A549 (cell line): ENCODE data around the gene APPL1. TPM values are rescaled to one million over a fixed set of nuclear protein-coding genes. Genes with fewer than 3 reads are reported as not detected.

ENCODE experiments used
- ATAC-seq, 2 experiments: fragments of 200-7000 bp in 1 of 2; fragments of >200 bp in 1 of 2; cut with Nextera tagmentation in 1 of 2; cut with Tn5 transposase in 1 of 2; 3 replicates each; pipeline versions ENCODE4 v1.8.0 to v1.9.1; 2018 to 2020; ENCODE audit warnings: mild to moderate bottlenecking in 1 of 2, moderate library complexity in 1 of 2
- CTCF ChIA-PET: fragments of 300-600 bp; sonication (Branson Sonifier 250); formaldehyde crosslinking; extraction: SDS; loops from one replicate; lab custom pipeline; 2021; ENCODE audit warnings: antibody characterized with exemption, inconsistent platforms; lab: Yijun Ruan, JAX
- POLR2A ChIA-PET: fragments of 350-600 bp; formaldehyde crosslinking; extraction: SDS; loops from one replicate; lab custom pipeline; 2021; ENCODE audit warnings: antibody characterized with exemption, inconsistent platforms; lab: Yijun Ruan, JAX
- DNase-seq, 2 experiments: peaks; one replicate each; pipeline versions ENCODE4 v3.0.0 to v3.0.0-alpha.2; 2011 to 2016; ENCODE audit warnings: low read depth in 1 of 2, low spot score in 1 of 2
- FAIRE-seq: peaks from 2 replicates; lab custom pipeline; 2011; peaks lifted over from hg19 to GRCh38; lab: Jason Lieb, UNC
- H3K27ac ChIP-seq, 2 experiments: fragments of >200 bp; sonication (Bioruptor Twin); formaldehyde crosslinking; 3 replicates each; pipeline ENCODE4 v1.5.1; 2016 to 2017
- H3K4me1 ChIP-seq: fragments of >200 bp; sonication (Bioruptor Twin); formaldehyde crosslinking; 3 replicates; pipeline ENCODE4 v1.6.1; 2016
- H3K4me2 ChIP-seq: fragments of >200 bp; sonication (Bioruptor Twin); formaldehyde crosslinking; 3 replicates; pipeline ENCODE4 v1.6.1; 2016
- H3K4me3 ChIP-seq: fragments of >200 bp; sonication (Bioruptor Twin); formaldehyde crosslinking; 3 replicates; pipeline ENCODE4 v1.5.1; 2016
- H3K9me3 ChIP-seq: fragments of >200 bp; sonication (Bioruptor Twin); formaldehyde crosslinking; 3 replicates; pipeline ENCODE4 v1.6.1; 2016
- BHLHE40 ChIP-seq: IDR thresholded peaks from 2 replicates; pipeline ENCODE4 v1.6.1; 2012; ENCODE audit warnings: low read depth, low read length, inconsistent platforms
- CEBPB ChIP-seq, 2 experiments: fragments of >200 bp in 1 of 2; sonication (Bioruptor Twin) in 1 of 2; formaldehyde crosslinking in 1 of 2; IDR thresholded peaks; 2 replicates each; pipeline ENCODE4 v1.6.1; 2012 to 2016
- CHD2 ChIP-seq: fragments of 150-350 bp; IDR thresholded peaks from 2 replicates; pipeline ENCODE4 v1.6.1; 2014; ENCODE audit warnings: low read length; ENCODE audit not compliant: partially characterized antibody
- FOSB ChIP-seq: fragments of 250-450 bp; sonication (Bioruptor Pico); IDR thresholded peaks from 2 replicates; pipeline ENCODE4 v1.5.0; 2020; ENCODE audit warnings: mild to moderate bottlenecking, moderate library complexity
- FOSL2 ChIP-seq, 2 experiments: fragments of 450-650 bp in 1 of 2; fragments of >200 bp in 1 of 2; sonication (Bioruptor Twin) in 1 of 2; formaldehyde crosslinking; IDR thresholded peaks; 2 replicates each; pipeline versions ENCODE4 v1.5.0 to v1.6.1; 2016 to 2020; ENCODE audit warnings: mild to moderate bottlenecking in 1 of 2, moderate library complexity in 1 of 2
- HDAC2 ChIP-seq: fragments of 200-600 bp; sonication (generic); IDR thresholded peaks from 2 replicates; pipeline ENCODE4 v1.6.1; 2016
- HEYL ChIP-seq: fragments of 250-450 bp; sonication (Bioruptor Pico); IDR thresholded peaks from 2 replicates; pipeline ENCODE4 v1.8.0; 2021; ENCODE audit warnings: mild to moderate bottlenecking, moderate library complexity
- JUN ChIP-seq, 2 experiments: fragments of >200 bp; sonication (Bioruptor Twin); formaldehyde crosslinking; IDR thresholded peaks; 2 replicates in 1 of 2; 3 replicates in 1 of 2; pipeline ENCODE4 v1.6.1; 2016 to 2017
- JUNB ChIP-seq: fragments of >200 bp; sonication (Bioruptor Twin); formaldehyde crosslinking; IDR thresholded peaks from 2 replicates; pipeline ENCODE4 v1.6.1; 2016
- MYC ChIP-seq: IDR thresholded peaks from 2 replicates; pipeline ENCODE4 v1.6.1; 2012; ENCODE audit warnings: mild to moderate bottlenecking, inconsistent platforms, low read length, improper control_type of control experiment, borderline replicate concordance
- NFE2L2 ChIP-seq: fragments of 150-350 bp; conservative IDR thresholded peaks from 2 replicates; pipeline ENCODE4 v1.6.1; 2014; ENCODE audit warnings: low read length
- POLR2A ChIP-seq: IDR thresholded peaks from 2 replicates; pipeline ENCODE4 v1.6.1; 2012; ENCODE audit warnings: mild to moderate bottlenecking, low read length
- RFX5 ChIP-seq: fragments of 450-650 bp; IDR thresholded peaks from 2 replicates; pipeline ENCODE4 v1.7.1; 2014; ENCODE audit warnings: antibody characterized with exemption, mild to moderate bottlenecking, moderate library complexity
- SREBF2 ChIP-seq: fragments of 450-650 bp; IDR thresholded peaks from 2 replicates; pipeline ENCODE4 v1.6.1; 2014; ENCODE audit warnings: mild to moderate bottlenecking, moderate library complexity
- TFCP2L1 ChIP-seq: fragments of 250-450 bp; sonication (Bioruptor Pico); IDR thresholded peaks from 2 replicates; pipeline ENCODE4 v1.5.0; 2021; ENCODE audit warnings: mild to moderate bottlenecking
- ZFP36 ChIP-seq: fragments of 450-650 bp; IDR thresholded peaks from 2 replicates; pipeline ENCODE4 v1.6.1; 2014; ENCODE audit warnings: borderline replicate concordance; ENCODE audit not compliant: partially characterized antibody
- ZSCAN20 ChIP-seq: fragments of 250-450 bp; sonication (Bioruptor Pico); IDR thresholded peaks from 2 replicates; pipeline ENCODE4 v1.8.0; 2022; ENCODE audit warnings: mild to moderate bottlenecking, moderate library complexity
- WGBS: methylation state at CpG from one replicate; pipeline ENCODE4 v1.1.6; 2017; ENCODE audit errors: missing lambda C conversion rate; 5-methylcytosine and 5-hydroxymethylcytosine counted together
- polyA plus RNA-seq, 4 experiments: library from polyadenylated mRNA; depleted of rRNA in 3 of 4; stranded (reverse); fragments of >200 nt; fragmentation: RNase III in 1 of 4; extraction: RNeasy Plus Mini Kit Qiagen cat#74134 plus additional on column Dnase treatment in 1 of 4; gene quantifications; 2 replicates in 3 of 4; 3 replicates in 1 of 4; pipeline ENCODE4 v1.2.3, GENCODE V29; 2011 to 2017
- TF ChIP-seq, protein P1 (sequence below): IDR thresholded peaks from 2 replicates; pipeline ENCODE4 v1.6.1; 2012
- TF ChIP-seq, protein P2 (sequence below): fragments of 250-450 bp; sonication (Bioruptor Pico); IDR thresholded peaks from 2 replicates; pipeline ENCODE4 v1.5.0; 2021; ENCODE audit warnings: mild to moderate bottlenecking, moderate library complexity, borderline replicate concordance
- TF ChIP-seq, protein P3 (sequence below): fragments of >200 bp; sonication (Bioruptor Twin); formaldehyde crosslinking; IDR thresholded peaks from 3 replicates; pipeline ENCODE4 v1.5.1; 2016
- TF ChIP-seq, protein P4 (sequence below): IDR thresholded peaks from 2 replicates; pipeline ENCODE4 v1.6.1; 2012
- TF ChIP-seq, protein P5 (sequence below): fragments of 150-350 bp; IDR thresholded peaks from 2 replicates; pipeline ENCODE4 v1.6.1; 2014; ENCODE audit warnings: low read depth, mild to moderate bottlenecking, low read length
- TF ChIP-seq, protein P6 (sequence below): fragments of 250-450 bp; sonication (Bioruptor Pico); IDR thresholded peaks from 2 replicates; pipeline ENCODE4 v1.5.0; 2020; ENCODE audit warnings: low read depth, mild to moderate bottlenecking, moderate library complexity
- TF ChIP-seq, protein P7 (sequence below): IDR thresholded peaks from 2 replicates; pipeline ENCODE4 v1.6.1; 2012; ENCODE audit warnings: low read depth, borderline replicate concordance

APPL1 gene
- polyA plus RNA-seq, 2 of the 4 experiments (the other 2 are of a cell fraction): 14.3 to 30.3 TPM

DNA sequence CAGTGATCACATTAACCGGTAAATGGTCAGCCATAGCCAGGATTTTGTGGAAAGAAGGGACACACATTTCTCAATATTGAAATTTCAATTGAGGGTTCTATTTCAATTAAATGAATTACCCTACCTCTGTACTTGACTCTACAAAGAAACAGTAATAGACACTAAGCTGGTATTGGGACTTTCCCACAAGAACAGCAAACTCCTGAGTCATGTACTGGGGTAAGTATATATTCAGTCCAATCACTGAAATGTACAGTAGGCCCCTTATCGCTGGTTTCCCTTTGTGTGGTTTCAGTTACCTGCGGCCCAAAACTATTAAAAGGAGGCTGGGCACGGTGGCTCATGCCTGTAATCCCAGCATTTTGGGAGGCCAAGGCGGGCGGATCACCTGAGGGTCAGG, 47.3 kb downstream of the APPL1 start:
- POLR2A ChIA-PET: interaction anchor here (0.6 kb wide), 1 partner anchor 20 kb away, joined by 3 read pairs; no protein-coding TSS in a partner anchor
- FAIRE-seq: no peak
- DNase-seq: no peak
- H3K27ac ChIP-seq: no peak overlapping the region
- H3K9me3 ChIP-seq: no peaks in the 10 kb centered on the region
- no peak overlapping the region for H3K4me2 ChIP-seq
- TF ChIP-seq, protein P1, sequence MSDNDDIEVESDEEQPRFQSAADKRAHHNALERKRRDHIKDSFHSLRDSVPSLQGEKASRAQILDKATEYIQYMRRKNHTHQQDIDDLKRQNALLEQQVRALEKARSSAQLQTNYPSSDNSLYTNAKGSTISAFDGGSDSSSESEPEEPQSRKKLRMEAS: no peak
- TF ChIP-seq, protein P2, sequence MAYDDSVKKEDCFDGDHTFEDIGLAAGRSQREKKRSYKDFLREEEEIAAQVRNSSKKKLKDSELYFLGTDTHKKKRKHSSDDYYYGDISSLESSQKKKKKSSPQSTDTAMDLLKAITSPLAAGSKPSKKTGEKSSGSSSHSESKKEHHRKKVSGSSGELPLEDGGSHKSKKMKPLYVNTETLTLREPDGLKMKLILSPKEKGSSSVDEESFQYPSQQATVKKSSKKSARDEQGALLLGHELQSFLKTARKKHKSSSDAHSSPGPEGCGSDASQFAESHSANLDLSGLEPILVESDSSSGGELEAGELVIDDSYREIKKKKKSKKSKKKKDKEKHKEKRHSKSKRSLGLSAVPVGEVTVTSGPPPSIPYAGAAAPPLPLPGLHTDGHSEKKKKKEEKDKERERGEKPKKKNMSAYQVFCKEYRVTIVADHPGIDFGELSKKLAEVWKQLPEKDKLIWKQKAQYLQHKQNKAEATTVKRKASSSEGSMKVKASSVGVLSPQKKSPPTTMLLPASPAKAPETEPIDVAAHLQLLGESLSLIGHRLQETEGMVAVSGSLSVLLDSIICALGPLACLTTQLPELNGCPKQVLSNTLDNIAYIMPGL (CRISPR knock-in tag): no peak
- TF ChIP-seq JUN (IDR thresholded peaks at IDR 0.05): no peak
- TF ChIP-seq ZSCAN20: no peak
- TF ChIP-seq MYC: no peak
- TF ChIP-seq, protein P3, sequence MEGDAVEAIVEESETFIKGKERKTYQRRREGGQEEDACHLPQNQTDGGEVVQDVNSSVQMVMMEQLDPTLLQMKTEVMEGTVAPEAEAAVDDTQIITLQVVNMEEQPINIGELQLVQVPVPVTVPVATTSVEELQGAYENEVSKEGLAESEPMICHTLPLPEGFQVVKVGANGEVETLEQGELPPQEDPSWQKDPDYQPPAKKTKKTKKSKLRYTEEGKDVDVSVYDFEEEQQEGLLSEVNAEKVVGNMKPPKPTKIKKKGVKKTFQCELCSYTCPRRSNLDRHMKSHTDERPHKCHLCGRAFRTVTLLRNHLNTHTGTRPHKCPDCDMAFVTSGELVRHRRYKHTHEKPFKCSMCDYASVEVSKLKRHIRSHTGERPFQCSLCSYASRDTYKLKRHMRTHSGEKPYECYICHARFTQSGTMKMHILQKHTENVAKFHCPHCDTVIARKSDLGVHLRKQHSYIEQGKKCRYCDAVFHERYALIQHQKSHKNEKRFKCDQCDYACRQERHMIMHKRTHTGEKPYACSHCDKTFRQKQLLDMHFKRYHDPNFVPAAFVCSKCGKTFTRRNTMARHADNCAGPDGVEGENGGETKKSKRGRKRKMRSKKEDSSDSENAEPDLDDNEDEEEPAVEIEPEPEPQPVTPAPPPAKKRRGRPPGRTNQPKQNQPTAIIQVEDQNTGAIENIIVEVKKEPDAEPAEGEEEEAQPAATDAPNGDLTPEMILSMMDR: no peak
- TF ChIP-seq, protein P4, sequence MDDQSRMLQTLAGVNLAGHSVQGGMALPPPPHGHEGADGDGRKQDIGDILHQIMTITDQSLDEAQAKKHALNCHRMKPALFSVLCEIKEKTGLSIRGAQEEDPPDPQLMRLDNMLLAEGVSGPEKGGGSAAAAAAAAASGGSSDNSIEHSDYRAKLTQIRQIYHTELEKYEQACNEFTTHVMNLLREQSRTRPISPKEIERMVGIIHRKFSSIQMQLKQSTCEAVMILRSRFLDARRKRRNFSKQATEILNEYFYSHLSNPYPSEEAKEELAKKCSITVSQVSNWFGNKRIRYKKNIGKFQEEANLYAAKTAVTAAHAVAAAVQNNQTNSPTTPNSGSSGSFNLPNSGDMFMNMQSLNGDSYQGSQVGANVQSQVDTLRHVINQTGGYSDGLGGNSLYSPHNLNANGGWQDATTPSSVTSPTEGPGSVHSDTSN: no peak
- no peak for TF ChIP-seq POLR2A
- TF ChIP-seq, protein P5, sequence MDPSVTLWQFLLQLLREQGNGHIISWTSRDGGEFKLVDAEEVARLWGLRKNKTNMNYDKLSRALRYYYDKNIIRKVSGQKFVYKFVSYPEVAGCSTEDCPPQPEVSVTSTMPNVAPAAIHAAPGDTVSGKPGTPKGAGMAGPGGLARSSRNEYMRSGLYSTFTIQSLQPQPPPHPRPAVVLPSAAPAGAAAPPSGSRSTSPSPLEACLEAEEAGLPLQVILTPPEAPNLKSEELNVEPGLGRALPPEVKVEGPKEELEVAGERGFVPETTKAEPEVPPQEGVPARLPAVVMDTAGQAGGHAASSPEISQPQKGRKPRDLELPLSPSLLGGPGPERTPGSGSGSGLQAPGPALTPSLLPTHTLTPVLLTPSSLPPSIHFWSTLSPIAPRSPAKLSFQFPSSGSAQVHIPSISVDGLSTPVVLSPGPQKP: no peak
- TF ChIP-seq HEYL (CRISPR knock-in tag): no peak
- ATAC-seq: no peak
- no peaks in the 10 kb centered on the region for H3K4me1 ChIP-seq
- no peak overlapping the region for H3K4me3 ChIP-seq
- CTCF ChIA-PET: no interaction called here
- 86% methylated on average over 6 of the region's 6 CpGs for WGBS

DNA sequence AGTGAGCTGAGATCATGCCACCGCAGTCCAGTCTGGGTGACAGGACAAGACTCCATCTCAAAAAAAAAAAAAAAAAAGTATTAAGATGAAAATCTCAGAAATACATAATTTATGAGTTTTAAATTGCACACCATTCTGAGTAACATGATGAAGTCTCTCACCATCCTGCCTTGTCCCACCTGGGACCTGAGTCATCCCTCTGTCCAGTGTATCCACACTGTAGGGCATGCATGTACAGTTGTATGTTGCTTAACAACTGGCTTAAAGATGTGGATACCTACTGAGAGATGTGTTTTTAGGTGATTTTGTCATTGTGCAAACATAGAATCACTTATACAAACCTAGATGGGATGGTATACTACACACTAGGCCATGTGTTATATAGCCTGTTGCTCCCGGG, 47.9 kb downstream of the APPL1 start:
- FAIRE-seq (no peak), DNase-seq (no peak), ATAC-seq (no peak)
- Histone ChIP-seq H3K9me3 (no peaks in the 10 kb centered on the region), H3K4me1 (no peaks in the 10 kb centered on the region), H3K27ac (no peak overlapping the region), H3K4me2 (no peak overlapping the region)
- 92% methylated on average over 2 of the region's 2 CpGs for WGBS
- CTCF ChIA-PET: no interaction called here
- no peak for TF ChIP-seq NFE2L2
- TF ChIP-seq HDAC2: no peak
- TF ChIP-seq RFX5: no peak
- no peak for TF ChIP-seq FOSB (CRISPR knock-in tag)
- TF ChIP-seq, protein P4: no peak
- TF ChIP-seq, all 56 proteins: peak for 0
- POLR2A ChIA-PET: interaction anchor here (0.6 kb wide), 1 partner anchor 19 kb away, joined by 3 read pairs; no protein-coding TSS in a partner anchor
- H3K4me3 ChIP-seq: no peak overlapping the region

DNA sequence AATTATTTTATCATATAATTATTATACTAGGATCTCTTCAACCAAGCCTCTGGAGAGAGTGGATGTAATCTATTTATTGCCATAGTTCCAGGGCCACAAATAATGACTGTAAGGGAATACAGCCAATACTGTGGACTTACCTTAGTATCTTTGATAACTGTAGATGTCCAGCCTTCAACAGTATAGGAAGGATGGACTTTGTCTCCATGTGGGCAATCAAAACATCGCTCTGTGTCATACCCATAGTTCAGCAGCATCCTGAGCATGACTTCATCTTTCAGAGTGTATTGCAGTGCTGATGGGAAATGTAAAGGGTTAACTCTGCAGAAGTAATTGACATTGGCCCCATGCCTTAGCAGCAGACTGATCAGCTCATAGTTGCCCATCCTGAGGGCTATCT, 50.7 kb downstream of the APPL1 start:
- FAIRE-seq (no peak), DNase-seq (no peak), ATAC-seq (no peak)
- Histone ChIP-seq H3K4me2 (no peak overlapping the region), H3K9me3 (no peaks in the 10 kb centered on the region), H3K4me3 (no peak overlapping the region), H3K4me1 (no peaks in the 10 kb centered on the region), H3K27ac (no peak overlapping the region)
- ChIA-PET POLR2A (no interaction called here), CTCF (no interaction called here)
- WGBS: 89% methylated on average over 1 of the region's 1 CpG
- no peak for TF ChIP-seq ZSCAN20
- TF ChIP-seq, protein P6, sequence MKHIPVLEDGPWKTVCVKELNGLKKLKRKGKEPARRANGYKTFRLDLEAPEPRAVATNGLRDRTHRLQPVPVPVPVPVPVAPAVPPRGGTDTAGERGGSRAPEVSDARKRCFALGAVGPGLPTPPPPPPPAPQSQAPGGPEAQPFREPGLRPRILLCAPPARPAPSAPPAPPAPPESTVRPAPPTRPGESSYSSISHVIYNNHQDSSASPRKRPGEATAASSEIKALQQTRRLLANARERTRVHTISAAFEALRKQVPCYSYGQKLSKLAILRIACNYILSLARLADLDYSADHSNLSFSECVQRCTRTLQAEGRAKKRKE (CRISPR knock-in tag): no peak
- no peak for TF ChIP-seq ZFP36
- TF ChIP-seq, protein P7, sequence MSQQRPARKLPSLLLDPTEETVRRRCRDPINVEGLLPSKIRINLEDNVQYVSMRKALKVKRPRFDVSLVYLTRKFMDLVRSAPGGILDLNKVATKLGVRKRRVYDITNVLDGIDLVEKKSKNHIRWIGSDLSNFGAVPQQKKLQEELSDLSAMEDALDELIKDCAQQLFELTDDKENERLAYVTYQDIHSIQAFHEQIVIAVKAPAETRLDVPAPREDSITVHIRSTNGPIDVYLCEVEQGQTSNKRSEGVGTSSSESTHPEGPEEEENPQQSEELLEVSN: no peak
- TF ChIP-seq TFCP2L1: no peak
- no peak for TF ChIP-seq RFX5
- no peak for TF ChIP-seq POLR2A
- TF ChIP-seq FOSL2 (IDR thresholded peaks at IDR 0.05): no peak
- TF ChIP-seq FOSL2 (CRISPR knock-in tag; IDR thresholded peaks at IDR 0.05): no peak
- TF ChIP-seq NFE2L2: no peak
- TF ChIP-seq, protein P5: no peak
- TF ChIP-seq CEBPB (IDR thresholded peaks at IDR 0.05): no peak
- no peak for TF ChIP-seq BHLHE40
- TF ChIP-seq JUNB: no peak
- no peak for TF ChIP-seq CHD2
- TF ChIP-seq SREBF2: no peak
